GM21360 (cell line): ENCODE data around the gene KCNMA1.

Source experiments
- ATAC-seq: cut with Tn5 transposase; IDR thresholded peaks from one replicate; pipeline ENCODE4 v1.9.1; 2021; ENCODE audit warnings: mild to moderate bottlenecking, moderate library complexity; ENCODE audit not compliant: unreplicated experiment

The KCNMA1 gene

DNA sequence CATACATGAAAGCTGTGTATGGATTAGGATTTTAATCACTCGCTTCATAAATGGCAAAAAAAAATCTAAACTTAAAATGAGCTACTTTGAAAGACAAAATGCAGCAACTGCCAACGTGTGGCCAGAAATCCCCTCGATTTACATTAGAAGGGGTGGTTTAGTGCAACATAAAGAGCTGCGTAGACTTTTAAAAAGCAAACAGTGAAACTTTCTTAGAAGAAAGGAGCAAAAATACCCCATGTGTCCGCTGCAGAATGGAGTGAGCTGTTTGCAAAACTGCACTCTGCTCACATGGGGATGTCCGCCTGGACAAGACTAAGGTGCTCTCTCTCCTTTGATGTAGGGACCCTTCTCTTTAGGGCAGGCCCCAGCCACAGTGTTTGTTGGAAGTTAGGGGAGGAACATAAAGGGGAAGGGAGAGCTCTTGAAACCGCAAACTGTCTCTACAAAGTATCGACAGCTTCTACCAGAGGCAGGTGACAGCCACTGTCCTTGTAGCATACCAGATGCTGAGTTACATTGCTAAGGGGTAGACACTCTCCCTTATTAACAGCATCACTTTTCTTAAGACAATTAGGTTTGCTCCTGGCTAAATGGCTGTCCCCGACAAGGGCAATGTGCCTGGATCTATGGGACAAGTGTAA lies 528.1 kb downstream of the KCNMA1 start:
- no peak for ATAC-seq

DNA sequence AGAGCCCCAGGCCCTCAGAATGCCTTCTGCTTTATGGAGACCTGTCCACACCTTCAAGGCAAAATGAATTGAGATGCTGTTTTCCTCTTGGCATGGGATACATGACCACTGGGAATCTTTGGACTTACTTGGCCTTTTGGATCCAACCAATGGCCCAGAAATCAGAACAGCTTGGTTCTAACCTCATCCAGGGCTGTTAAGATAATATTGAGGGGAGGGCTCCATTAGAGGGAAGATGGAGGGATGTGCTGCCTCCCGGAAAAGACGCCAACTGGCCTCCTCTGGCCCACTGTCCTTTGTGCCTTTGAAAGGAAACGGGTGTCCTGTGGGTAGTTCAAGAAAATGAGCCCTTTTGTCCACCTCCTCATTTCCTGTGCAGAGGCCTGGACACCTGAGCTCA lies 530.9 kb downstream of the KCNMA1 start:
- ATAC-seq = no peak

DNA sequence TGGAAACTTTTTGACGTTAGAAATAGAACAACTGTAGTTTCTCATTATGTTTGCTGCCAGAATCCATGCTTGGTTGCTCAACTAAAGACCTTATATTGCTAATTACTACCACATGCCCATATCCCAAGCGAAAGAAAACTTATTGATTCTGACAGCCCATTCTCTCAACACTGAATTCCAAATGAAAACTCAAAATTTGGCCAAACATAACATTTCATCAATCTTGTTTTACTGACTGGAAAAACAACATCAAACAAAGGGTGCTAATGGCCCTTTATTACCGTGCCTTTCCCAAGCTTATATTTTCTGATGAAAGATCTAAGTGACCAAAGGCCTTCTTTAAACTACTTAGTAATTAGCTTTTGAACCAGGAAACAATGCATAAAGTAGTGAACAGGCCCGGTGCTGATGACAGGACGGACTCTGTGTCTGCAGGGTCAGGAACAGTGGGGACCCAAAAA lies 531.8 kb downstream of the KCNMA1 start:
- ATAC-seq = no peak

DNA sequence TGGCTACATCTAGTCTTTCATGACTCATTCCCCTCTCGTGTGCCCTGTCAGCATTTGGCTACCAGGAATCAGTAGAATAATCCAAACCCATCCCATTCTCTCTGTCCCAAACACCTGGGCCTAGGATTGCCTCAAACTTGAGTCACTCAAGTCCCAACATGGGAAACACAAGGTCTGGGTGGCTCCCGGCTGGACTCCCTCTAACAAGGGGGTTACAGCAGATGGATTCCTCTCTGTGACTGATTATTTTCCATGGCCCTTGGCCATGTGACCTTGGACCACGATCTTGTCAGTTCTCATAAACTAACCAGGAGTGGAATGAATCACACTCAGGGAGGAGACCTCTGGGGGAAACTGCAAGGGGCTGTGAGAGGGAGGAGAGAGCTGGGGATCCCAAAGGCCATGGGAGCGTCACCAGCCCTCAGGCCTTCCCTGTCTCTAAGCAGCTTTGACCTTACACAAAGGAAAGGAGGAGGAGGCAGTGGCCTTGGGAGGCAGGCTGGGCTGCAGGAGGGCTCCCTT lies 533.1 kb downstream of the KCNMA1 start:
- ATAC-seq = no peak

DNA sequence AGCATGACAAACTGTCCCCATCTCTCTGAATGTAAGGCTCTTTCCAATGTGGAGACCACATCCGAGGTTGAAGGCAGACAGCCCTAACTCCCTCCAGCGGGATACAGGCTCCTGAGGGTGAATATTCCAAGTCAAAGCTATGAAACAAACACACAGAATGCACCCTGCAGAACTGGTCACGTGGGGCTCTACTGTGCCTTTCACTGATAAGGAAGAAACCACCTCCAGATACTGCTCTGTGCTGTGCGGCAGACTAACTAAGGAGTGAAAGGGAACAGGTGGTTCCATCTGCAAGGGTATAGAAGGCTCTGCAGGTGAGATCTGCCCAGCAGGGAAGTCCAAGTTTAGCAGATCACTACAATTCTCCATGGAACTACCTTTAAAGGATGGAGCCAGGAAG lies 534.4 kb downstream of the KCNMA1 start:
- ATAC-seq = no peak

DNA sequence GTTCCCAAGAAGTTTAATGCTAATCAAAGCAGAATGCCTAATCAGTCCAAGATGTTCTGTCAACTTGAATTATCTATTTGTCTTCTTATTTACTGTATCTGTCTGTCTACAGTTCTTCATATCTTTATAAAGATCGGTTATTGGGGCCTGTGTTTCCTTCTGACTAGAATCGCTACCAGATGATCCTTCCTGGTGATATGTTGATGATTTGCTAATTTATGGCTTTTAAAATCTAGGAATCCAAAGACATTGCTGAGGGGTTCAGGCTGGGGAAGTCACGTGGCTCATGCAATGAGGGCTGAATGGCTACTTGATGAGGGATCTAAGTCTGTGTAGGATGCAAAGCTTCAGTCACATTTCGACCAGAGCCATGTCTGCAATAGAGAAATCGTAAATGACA lies 536.3 kb downstream of the KCNMA1 start:
- ATAC-seq = no peak

DNA sequence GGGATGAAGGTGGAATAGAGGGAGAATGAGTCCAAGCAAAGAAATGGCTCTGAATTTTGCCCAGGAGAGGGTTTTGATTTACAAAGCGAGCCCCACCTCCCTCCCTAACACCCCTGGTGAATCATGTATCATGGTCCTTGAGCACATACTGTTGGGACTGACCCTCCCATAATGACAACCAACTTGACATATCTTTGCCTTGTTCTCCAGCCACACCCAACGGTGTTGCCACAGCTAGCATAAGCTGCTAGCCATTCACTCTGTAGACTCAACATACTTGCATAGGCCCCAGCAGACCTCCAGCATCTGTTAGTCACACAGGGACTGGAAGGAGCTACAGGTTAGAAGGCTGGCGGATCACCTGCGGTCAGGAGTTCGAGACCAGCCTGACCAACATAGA lies 538.5 kb downstream of the KCNMA1 start:
- no peak for ATAC-seq

DNA sequence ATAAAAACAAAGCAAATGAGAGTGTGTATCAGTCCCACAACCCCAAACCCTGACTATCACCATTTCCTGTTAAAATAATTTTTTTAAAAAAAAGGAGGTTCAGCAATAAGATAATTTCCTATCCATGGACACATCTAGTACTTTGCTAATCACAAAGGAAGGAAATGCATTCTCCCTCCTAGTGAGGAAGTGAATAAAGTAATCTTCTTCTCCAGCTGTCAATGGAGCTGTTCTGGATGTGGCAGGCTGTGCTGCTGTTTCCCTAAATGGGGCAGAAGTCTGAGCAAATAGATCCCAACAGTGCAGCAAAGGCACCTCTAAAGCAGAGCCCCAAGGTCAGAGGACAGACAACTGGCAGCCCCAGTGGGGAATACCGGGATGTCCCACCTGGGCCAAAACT lies 540.0 kb downstream of the KCNMA1 start:
- ATAC-seq = no peak

DNA sequence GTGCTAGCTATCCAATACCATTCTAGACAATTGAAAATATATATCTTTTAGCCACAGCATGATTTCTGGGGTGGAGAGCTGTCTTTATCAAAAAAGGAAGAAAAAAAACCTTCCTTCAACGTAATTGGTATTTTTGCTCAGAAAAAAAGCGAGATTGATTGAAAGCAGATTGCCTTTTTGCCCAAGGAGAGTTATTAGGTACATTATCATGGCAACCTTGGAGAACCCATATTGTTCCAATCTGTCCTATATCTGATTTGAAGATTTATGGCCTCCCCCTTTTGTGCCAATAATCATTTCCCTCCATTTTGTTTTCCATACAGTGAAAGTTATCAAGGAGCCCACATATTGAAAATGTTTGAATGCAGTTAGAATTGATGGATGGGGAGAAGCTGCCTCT lies 544.5 kb downstream of the KCNMA1 start:
- ATAC-seq = no peak

DNA sequence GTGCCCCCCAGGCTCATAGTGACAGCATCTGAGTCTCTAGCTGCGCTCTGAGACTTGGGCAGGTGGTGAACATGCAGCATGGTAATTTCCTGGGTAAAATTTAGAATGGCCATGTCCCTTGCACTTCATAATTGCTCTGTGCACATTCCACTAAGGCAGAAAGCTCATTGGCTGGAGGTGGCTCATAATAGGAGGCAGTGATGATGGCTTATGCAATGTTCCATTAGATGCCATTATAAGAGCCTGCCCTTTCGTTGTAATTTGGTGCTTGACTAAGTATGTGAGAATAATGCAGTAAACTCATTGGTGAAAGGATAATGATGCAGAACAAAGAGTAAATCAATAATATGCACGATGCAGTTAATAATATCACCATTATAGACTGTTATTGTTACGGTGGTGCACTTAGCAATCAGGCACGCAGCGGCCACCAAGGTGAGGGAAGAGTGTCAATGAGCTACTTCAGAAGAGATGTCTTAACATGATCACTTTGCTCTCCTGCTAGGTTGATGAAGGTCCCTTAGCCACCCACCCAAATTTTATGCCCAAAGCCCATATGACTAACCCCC lies 545.9 kb downstream of the KCNMA1 start:
- ATAC-seq = no peak

DNA sequence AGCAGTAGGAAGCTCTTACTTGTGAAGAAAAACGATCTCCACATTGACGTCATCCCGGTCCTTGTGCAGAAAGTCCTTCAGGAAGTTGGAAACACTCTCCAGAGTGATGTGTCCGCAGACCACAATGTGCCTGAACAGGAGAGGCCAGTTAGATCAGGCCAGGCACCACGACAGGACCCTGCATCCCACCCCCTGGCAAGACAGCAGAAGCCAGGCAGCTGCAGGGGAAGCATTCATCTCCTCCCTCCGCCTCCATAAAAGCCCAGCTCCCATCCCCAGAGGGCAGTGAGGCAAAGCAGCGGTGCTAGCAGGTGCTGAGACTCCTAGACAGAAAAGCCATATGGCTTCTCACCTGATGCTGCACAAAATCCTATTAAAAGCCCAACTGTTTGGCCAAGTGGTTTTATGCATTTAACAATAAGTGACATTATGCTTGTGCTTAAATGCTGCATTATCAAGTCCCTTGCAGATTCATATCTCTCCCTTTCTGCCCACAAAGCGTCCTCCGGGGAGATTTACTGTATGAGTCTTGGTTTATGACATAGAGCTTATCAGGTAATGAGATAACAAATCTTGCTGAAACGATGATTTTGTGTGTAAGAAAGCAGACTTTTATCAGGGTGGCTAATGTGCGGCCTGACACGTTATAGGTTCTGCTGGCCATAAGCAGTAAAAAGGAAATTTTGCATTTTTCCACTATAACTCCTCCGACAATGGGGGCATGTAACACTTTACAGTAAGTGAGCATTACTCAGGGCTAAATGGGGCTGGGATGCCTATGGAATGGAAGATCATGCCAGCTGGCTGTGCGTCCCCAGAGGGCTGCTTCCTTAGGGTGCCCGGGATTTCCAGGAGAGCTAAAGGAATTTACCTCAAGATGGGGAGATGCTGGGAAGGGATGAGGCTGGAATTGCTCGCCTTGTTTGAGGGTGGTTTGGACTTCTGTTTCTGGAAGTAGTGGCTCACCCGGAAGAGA lies 546.9 kb downstream of the KCNMA1 start:
- no peak for ATAC-seq

DNA sequence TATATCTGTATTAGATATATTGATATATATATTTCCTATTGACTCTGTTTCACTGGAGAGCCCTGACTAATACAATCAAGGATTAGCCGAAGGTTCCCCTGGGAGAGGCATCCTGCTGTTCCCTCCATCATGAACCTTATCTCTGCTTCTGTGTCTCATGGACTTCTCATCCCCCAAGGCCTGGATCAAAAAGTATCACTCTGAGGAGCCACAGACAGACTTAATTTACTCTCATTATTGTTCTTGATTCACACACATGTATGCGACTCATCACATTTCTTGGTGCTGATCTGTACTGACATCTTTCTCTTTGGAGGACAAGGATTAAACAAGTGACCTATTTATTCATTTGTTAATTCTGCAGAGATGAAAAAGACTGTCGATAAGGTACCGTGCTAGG lies 550.2 kb downstream of the KCNMA1 start:
- no peak for ATAC-seq

DNA sequence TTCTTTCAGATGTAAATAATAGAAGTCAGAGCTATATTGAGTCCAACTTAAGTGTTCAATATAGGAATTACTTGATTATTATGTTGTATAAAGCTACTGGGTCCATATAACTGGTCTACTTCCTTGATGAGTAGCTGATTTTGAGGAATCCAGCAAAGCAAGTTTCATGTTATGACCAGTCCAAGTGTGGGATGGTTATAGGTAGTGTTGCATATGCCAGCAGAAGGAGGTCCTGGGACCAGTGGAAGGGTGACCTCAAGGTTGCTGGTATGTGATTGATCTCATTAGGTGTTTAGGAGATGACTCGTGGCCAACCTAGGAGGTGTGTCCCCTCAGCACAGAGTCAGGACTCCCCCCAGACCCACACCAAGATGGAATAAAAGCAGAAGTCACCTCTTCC lies 551.5 kb downstream of the KCNMA1 start:
- no peak for ATAC-seq

DNA sequence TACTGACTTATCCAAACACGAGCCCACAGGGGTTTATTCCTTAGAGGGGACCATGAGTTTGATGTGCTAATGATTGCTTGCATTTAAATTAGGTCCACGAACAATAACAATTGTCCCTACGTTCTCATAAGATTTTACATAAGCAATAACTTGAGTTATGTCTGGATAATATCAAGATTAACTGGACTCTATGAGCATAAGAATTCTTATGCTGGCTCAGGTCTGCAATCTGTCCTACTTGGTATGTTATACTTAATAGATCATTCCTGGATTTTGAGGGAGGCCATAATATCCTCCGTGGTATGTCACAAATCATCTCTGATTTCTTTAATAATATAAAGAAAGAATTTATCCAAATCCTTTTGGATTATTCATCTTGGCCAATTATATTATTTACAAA lies 552.3 kb downstream of the KCNMA1 start:
- no peak for ATAC-seq

DNA sequence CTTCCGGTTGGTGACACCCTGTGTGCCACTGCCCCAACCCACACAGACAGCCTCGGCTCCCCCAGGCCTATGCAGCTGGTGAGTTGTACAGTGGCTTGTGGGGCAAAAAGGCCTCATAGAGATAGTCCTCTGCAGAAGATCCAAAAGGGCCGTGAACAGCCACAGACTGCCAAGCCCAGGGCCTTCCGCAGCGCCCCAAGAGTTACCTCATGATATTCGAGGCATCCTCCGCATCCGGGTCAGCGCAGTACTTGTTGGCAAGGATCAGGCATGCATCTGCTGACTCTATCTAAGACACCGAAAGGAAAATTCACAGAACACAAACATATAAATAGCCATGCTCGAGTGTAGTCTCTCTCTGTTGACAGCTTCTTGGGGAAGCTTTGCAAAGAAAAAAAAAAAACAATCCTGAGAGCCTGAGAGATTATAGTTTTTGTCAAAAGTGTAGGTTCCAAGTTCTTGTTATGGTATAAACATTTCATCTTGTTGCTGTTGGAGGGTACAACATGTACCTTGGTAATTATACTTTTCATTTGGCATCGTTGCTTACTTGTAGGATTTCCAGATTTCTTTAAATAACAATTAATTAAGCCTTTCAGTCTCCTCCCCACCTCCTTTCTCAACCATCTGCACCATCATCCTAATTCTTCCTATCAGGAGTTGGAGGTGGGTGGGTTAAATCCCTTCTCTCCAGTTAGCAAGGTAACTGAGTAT lies 553.0 kb downstream of the KCNMA1 start:
- ATAC-seq = no peak

DNA sequence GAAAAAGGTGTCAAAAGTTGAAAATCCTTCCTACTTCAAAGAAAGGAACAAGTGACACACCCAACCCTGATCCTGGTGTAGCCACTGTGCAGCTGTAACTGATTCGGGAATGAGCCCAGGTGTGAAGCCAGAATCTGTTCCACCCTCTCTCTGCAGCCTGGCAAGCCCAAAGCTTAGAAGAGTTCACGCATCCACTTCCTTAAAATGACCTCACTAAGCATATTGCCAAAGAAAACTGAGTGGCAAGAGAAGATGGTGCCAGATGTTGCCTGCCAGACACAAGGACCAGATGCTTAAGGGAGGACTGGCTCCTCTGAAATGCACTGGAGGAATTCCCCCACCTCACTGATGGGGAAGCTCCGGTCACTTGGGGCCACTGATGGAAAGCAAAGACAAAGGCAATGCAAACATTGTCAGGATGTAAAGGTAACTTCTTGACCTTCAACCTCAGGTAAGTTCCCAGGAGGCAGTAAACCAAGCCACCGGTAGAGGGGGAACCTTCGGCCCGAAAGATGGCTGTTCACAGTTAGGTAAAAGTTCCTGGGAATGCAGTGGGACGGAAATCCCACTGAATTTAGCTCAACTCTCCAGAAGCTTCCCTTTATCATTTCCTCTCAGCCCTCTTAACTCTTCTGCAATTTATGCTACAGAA lies 554.9 kb downstream of the KCNMA1 start:
- ATAC-seq = no peak

DNA sequence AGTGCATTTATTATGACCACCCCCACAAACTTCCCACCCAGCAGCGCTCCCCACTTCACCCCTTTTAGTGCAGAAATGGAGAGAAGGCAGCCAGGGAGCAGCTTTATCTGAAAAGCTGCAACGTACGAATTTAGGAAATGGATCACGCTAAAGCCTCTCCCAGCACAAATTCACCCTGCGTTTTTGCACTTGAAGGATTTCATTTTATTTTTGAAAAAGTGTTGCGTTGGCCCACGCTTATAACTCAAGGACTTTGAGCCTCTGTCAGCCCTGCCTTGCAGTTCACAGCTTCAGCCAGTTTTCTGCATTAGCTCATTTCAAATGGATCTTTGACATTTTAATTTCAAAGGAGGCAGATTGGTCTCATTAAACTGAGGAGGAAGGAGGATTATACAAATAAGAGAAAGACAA lies 556.1 kb downstream of the KCNMA1 start:
- no peak for ATAC-seq

DNA sequence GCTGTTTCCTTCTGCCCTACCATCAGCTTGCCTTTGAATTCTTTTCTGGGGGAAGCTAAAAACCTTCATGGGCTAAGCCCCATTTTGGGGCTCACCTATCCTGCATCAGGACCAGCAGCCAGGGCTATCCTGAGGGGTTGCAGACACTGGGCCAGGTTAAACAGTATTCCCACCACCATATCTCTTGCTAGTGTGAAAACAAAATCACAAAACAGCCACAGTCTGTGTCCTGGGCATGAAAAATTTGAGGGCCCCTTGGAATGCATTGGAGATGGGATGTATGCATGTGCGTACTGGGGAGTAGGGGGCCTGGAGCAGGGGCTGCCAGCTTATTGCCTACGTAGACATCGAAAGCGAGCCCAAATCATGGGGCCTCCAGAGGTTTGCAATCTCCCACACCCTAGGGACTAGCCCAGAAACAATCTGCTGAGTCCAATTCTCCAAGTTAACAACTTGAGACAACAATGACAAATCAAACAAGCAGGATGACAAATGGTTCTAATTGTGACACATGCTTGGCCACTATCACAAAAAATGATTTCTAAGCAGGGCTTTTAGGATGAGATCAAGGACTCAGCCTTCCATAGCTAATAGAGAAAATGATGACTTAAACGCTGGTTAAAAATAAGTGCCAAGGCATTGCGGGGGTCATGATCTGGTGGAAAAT lies 557.1 kb downstream of the KCNMA1 start:
- no peak for ATAC-seq

DNA sequence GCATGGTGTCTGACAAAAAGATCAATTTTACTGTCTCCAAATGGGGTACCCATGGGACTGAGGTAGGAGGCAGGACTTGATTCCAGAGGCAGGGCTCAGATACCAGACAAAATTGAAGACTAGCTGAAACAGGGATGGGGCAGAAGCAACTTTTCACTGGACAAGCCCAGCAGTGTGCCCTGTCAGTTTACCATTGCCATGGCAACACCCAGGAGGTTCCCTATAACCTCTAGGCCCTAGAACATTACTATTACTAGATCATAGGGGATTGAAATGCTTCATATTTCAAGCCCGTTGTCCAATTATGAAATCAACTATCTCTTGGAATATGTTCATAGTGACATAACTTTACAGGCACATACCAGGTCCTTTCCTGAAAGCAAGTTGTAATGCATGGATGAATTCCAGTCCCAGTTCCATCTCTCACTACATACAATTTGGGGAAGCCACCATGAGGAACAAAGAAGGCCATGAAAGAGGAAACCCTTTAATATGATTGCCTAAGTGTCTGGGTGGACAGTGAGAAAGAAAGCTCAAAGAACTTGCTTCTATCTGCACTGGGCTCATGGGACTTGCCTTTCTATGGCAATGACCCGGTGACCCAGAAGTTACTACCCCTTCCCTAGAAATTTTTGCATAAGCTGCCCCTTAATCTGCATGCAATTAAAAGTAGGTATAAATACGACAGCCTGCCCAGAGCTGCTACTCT lies 557.9 kb downstream of the KCNMA1 start:
- no peak for ATAC-seq
